AG10803 (cell line): Measurements from ENCODE around the gene DOC2B.

ENCODE experiments used
- DNase-seq: peaks from one replicate; pipeline ENCODE4 v3.0.0; 2010; ENCODE audit warnings: low read depth
- H3K4me3 ChIP-seq: 2 replicates; pipeline ENCODE4 v1.5.1; 2011; ENCODE audit warnings: mild to moderate bottlenecking, low read length, control low read depth
- CTCF ChIP-seq: conservative IDR thresholded peaks from 2 replicates; pipeline ENCODE4 v1.5.1; 2011; ENCODE audit warnings: mild to moderate bottlenecking, low read length, control low read depth, inconsistent platforms

The DOC2B gene

GRCh38 chr17:193426-193810, 12.0 kb upstream of the DOC2B start:
- no peak overlapping the region for H3K4me3 ChIP-seq
- no peak for DNase-seq
- no peak for TF ChIP-seq CTCF

- no peak for DNase-seq
- H3K4me3 ChIP-seq, result no peak overlapping the region
- no peak for TF ChIP-seq CTCF
Measured at GRCh38 chr17:192666-193425, 11.4 kb upstream of the DOC2B start.

- DNase-seq, result no peak
- TF ChIP-seq CTCF, result no peak
- H3K4me3 ChIP-seq, result no peak overlapping the region
Measured at GRCh38 chr17:189444-189843, 8.0 kb upstream of the DOC2B start.

- DNase-seq, result no peak
- no peak overlapping the region for H3K4me3 ChIP-seq
- no peak for TF ChIP-seq CTCF
Measured at GRCh38 chr17:187130-187529, 5.7 kb upstream of the DOC2B start.

- DNase-seq, result no peak
- no peak for TF ChIP-seq CTCF
- no peak overlapping the region for H3K4me3 ChIP-seq
Measured at GRCh38 chr17:185445-186138, 4.1 kb upstream of the DOC2B start.

- TF ChIP-seq CTCF, result no peak
- no peak overlapping the region for H3K4me3 ChIP-seq
- DNase-seq, result no peak
Measured at GRCh38 chr17:183021-183420, 1.6 kb upstream of the DOC2B start.
